GM04504 (cell line): ENCODE data around the gene FGFBP2.

Experiments
- DNase-seq: peaks from one replicate; pipeline ENCODE4 v3.0.0-alpha.2; 2012; ENCODE audit warnings: low read depth

The FGFBP2 gene

DNA sequence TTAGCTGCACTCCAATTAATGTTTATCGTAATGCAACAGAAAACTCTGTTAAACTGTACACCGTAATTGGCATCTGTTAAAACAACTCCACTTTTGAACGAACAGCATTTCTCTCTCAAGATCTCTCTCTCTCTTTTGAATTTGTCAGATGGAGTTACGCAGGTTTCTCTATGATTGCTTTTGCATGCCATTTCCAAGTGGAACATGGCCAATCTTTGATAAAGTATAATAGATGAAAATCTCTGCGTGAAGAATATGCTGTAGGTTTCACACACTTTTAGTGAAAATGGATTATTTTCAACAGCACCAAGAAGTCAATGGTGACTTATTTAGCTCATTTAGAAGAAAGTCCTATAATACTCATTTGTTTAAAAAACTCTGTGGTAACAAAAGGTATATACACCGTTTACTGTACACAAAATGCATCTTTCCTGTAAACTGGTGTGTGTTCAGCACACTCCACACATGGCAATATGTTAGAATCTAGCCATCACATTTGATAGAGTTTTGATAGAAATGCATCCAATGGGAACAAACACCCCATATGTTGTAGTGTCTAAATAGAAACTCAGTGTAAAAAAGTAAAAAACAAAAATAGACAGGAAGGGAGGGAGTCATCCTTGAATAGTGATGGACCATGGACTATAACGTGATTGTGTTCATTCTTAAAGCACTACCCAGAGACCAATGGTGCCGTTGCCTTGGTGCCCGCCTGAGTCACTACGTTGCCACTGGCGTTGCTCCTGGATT lies 5.8 kb upstream of the FGFBP2 start:
- no peak for DNase-seq

DNA sequence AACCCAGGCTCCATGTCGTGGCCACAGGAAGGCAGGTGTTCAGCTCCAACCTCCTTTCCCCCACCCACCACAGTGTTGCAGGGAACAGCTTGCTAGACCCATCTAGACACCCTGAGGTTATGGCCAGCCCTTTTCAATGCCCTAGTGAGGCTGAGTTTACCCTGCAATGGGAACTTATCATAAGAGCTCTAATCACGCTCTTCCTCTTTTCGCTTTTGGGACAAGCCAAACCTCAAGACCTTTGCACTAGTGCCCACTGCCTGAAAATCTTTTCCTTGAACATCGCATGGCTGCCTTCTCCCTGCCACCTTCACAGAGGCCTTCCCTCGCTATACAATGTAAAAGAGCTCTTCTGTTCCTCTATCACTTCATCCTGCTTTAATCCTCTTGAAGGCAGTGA lies 2.4 kb upstream of the FGFBP2 start:
- DNase-seq = no peak

DNA sequence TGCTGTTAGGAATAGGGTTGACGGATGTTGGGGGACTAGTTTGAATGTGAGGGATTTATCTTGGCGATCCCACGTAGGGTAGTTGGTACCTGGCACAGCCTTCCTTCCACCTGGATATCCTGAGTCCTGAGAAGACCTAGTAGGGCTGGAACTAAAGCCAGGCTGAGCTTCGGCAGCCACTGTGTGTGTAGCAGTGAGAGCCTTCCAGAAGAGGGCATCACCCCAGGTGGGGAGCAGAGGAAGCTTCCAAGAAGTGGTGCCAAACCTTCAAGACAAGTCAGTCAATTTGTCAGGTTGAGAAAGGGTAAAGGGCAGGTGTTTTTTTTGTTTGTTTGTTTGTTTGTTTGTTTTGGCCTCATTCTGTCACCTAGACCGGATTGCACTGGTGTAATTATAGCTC lies 1.2 kb upstream of the FGFBP2 start:
- no peak for DNase-seq

DNA sequence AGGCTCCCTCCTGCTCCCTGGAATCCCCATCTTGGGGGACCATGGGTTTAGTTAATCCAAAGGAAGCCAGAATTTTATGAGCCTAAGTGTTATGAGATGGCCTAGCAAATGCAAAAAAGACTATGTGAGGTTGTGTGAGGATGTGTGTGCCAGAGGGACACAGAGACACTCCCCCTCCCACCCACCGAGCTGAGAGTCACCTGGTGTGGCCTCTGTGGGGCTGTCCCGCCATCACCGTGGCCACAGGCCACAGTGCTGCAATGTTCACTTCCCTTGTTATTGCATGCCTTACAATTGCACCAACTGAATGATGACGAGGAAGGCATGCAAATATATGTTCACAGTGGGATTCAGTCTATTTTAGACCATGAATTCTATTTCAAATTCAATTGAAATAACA lies 601 bp upstream of the FGFBP2 start:
- DNase-seq = no peak

DNA sequence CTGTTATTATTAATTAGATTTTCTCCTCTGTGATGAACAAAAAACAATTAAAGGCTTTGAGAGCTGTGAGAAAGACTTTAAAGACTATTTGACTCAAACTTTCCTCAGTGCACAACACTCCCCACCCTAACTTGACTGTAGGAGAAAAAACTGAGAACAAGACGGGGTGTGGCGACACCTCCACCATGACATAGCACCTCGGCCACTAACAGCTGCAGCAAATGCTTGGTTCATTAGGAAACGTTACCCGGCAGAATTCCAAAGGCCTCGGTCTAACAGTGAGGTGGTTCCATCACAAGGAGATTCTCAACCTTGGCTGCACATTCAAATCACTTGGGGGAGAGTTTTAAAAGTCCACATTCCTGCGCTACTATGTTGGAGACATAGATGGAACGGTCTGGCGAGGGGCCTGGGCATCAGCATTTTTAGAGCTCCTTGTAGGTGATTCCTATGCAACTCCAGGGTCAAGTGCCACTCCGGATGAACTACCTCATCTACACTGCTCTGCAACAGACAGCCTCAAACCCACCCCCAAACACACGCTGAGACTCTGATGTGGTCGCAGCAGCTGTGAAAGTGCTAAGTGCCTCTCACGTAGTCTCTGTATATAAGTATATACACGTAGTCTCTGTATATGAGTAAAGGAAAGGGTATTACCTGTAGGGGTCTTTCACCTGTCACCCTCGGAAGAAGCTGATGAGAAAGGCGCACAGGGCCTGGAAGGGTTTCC lies 1.0 kb downstream of the FGFBP2 start:
- DNase-seq = no peak

DNA sequence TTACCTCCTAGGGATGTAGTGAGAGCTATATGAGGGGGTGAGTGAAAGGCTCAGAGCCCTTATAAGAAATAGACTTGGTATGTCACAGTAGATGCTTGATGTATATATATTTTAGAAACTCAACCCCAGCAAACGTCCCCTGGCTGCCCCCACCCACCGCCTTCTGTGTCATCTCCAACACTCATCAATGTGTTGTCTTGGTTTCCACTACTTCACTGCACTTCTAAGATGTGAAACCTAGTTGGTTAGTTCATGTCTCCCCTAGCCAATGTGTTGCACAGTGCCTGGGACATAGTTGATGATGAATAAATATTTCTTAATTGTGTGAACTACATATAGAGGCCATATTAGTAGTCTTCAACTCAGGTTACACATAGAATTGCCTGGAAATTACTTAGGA lies 4.4 kb downstream of the FGFBP2 start:
- no peak for DNase-seq

DNA sequence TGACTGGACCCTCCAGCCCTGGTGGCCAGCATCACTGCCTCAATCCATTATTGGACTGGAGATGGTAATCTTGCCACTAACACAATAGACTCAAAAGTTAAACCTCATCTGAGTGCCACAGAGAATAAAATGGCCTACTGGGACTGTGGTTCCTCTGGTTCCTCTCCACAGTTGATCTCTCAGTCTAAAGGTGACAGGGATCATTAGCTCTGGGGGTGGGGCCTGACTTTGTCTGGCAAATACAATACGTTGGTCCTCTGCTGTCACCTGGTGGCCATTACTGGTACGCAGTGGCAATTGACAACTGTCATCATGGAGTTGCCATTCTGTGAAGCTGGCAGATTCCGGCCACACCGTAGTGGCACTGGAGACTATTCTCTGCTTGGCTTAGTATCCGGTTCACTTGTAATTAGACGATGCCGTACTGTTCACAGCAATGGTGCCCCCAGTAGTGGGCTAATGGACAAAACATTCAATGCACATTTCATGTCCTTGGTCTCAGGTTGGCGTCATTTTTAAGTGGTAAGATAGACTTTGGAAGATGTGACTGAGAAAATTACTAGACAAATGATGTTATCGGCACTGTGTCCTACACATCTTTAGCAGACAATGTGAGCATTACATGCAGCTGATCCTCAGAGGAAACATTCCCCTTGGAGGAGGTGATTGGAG lies 6.7 kb downstream of the FGFBP2 start:
- DNase-seq = peak; percentile 21

DNA sequence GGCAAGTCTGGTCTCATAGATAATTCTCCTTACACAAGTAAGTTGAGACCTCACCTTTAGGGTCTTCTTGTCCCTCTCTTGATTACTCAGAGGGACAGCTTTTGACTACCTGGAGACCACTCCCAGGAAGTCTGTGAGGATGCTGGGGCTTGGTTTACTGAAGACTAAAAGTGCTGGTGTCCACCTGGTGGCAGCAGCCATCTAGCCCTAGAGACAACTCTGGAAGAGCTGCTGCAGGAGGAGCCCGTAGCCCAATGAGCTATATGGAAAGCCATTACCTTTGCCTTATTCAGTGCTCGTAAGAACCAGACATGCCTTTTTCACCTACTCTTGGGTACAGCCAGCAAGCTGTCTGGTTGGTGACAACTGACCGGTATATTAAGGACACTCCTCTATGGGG lies 7.3 kb downstream of the FGFBP2 start:
- no peak for DNase-seq

DNA sequence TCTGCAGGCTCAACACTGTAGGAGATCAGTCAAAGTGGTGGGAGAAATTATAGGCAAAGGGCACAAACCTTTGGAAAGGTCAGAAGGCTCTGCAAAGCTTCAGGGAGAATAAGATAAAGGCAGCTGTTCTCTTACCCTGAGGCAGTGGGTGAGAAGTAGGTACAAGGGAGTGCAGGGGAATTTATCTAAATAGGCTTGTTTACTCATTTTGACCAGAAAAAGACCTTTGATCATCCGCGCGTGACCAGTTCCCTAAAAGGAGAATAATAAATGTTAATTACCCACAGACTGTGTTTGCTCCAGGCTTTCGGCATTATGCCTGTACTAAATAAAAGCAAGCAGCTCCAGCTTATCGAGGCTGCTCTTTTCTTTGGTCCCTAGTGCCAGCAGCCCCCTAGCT lies 9.3 kb downstream of the FGFBP2 start:
- no peak for DNase-seq

DNA sequence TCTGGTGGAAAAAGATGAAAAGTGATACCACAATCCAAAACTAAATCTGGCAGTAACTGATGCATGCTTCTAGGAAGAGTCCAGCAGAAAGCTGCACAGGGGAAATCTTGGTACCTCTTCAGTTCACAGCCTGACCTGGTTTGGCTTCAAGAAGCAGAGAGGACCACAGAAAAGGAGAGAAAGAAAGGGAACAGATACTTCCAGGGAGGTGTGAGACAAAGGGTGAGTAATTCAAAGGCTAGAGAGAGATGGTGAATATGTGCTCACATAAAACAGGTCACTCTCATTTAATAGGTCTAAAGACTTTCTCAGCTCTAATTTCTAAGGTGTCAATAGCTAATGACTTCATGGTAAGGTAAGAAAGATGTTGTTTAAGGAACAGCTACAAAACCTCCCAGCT lies 11.2 kb downstream of the FGFBP2 start:
- DNase-seq = no peak

DNA sequence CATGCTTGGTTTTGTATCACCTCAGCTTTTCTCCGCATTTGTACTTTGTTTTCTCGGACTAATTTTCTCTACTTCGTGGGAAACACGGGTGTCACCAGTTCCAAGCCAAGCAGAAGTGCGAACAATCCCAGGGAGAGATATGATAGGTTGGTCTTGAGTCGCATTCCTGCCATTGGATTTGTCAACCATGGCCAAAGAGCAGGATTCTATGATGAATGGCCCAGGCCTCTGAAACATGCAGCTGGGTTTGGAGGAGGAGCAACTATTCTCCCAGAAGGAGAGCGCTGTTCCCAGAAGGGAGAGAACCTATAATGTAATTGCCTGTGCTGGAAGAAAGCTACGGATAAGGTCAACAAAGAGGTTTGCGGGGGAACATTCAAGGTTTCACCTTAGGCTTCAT lies 14.1 kb downstream of the FGFBP2 start:
- DNase-seq = no peak

DNA sequence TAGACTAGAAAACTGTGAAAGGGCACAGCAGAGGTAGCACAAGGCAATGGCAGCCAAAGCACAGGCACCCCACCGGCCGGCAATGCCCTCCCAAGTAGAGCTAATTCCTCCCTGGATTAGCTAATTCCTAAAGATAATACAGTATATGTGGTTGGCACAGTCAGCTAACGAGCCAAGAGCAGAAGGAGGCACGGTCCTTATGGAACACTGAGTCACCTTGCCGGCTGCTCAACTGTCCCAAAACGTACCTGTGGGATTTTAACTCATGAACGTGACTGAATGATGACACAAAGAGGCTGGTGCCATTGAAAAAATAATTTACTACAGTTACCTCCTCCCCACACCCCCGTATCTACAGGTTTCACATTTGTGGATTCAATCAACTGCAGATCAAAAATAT lies 15.3 kb downstream of the FGFBP2 start:
- no peak for DNase-seq

DNA sequence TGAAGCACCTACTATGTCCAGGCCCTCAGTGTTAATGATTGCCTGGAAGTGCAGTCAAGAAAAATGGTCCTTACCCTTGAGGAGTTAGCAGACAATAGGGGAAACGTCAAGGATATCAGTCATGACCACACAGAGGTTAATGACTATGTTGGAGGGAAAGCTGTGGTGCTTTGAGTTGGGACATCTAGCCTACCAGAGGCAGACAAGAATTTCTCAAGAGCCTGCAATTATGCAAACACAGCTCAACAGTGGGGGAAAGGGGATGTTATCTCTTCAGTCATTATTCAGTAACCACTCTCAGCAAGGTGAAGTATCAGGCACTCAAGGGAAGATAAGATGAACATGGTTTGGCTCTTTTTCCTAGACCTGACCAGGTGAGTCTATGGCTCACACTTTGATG lies 17.5 kb downstream of the FGFBP2 start:
- no peak for DNase-seq

DNA sequence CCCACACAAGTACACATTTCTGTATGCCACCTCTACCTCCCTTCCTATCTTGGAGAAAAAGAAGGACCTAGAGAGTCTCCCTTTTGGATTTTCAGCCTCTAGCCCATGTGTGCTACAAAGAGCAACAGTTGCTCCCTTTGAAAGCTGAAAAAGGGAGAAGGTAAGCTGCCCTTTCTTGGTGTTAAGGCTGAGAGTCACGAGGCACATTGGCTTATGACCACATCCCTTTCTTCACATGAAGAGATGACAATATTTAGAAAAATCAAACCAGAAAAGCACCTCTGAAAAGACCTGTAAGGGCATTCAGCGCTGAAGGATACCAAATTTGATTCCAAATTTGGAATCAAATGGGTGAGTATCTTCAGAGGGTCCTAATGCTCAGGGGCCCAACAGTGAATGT lies 18.1 kb downstream of the FGFBP2 start:
- no peak for DNase-seq

DNA sequence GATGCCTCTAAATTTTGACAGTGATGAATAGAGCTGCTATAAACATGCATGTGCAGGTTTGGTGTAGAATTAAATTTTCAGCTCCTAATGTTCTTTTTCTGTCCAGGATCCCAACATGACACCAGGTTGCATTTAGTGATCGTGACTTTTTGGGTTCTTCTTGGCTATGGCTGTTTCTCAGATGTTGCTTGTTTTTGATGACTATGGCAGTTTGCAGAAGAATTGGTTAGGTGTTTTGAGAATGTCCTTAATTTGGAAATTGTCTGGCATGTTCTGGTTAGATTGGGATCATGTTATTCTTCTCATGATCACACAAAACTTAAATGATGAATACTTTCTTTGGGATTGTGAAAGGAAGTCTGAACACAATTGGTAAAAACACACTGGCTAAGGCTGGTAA lies 20.7 kb downstream of the FGFBP2 start:
- DNase-seq = no peak

DNA sequence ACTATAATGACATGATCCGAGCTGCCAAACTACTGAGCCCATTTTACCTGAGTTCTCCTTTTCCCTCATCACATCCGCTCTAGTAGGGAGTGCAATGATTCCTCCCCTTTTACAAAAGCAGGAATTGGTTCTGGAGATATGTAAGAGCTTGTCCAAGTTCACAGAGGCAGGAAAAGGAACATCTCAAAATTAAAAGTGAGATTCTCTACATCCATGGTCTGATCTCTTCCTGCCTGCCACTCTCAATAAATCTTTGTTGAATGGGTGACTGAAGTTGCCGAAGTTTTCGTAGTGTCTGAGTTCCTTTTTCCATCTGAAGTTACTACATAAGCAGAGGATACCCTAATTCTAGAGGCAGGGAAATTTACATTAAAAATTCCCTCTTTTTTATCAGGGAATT lies 24.3 kb downstream of the FGFBP2 start, which contains the start of gene FGFBP1:
Gene FGFBP1, minus strand, starts transcription at position 101 of the 400 bp plus-strand sequence. CDS start 2,108 bp downstream, outside the sequence.
- DNase-seq = no peak

DNA sequence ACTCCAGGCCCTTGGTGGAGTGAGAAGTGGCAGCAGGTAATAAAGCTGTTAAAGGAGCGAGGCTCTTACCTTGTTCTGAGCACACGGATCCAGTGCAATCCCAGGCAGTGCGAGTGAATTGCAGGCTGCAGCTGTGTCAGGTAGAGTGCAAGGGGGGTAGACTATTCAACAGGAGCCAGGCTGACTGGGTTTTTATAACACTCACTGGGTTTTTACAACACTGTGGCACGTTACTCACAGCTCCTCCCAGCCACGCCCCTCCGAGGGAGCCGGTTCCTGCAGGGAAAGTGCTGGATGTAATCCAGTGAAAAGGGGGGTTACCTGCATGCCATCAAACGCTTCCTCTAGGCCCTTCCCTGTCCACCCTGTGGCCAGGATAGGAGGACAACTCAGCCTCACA lies 24.8 kb downstream of the FGFBP2 start:
- DNase-seq = no peak

DNA sequence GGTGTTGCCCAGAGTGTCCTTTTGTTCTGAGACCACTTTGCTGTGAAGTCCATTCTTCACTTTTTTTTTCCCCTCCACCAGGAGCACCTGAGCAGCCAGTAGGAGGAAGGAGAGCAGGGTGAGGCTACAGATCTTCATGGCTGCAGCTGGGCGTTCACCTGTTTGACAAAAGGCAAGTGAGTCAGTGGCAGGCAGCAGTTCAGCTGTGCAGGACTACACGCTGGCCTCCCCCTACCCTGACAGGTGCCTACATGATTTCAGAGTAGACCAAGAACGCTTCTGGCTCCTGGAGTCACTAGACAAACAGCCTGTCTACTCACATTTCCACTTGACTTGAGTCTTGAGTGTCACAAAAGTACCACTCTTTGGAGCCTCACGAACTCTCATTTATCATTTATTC lies 26.5 kb downstream of the FGFBP2 start:
- no peak for DNase-seq

DNA sequence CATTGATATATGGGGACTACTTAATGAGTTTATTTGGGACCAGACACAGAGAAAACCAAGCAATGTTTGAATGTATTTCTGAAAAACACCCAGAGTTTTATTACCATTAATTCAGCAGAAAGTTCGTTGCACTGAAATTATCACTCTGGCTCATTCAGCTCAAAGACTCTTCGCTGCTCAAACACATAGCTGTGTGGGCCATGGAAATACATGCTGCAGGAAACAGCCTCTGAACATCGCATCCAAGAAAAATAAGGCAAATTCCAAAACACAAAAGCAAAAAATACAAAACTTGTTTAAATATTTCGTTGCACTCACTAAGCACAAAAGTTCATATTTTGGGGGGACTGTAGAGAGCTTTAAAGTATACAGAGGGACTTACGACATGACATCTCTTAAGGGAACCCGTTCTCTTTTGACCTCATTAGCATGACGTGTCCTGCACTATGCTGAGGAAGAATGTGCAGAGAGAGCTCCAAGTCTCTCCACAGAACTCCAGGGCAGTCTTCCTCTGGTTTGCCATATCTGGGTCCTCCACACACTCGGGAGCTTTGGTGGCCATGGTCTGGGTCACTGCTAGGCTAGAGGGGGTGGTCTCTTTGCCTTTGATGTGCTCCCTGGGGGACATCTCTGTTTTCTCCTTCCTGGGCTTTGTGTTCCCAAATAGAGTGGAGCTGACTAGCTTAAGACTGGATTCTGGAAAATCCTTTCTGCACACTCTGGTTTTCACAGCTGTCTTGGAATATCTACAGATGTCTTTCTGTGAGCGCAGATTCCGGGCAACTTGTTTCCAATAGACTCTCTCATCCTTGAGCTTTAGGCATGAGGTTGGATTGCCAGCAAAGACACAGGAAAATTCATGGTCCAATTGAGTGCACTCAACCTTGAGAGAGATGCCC lies 27.2 kb downstream of the FGFBP2 start:
- DNase-seq = no peak

DNA sequence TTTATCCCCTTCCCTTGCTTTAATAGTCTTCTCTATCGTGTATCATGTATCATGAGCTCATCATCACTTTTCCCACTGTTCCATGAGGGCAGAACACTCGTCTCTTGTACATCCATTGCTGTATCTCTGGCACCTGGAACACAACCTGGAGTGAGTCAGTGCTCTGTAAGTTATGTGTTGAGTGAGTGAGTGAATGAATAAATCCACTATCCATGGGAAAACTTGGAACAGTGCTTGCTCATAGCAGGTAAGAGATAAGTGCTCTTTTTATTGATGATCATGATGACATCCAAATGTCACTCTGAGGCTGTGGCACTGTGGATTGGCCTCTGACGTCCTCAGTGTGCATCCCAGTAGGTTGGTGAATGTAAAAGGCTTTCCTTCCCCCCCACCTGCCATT lies 28.7 kb downstream of the FGFBP2 start:
- no peak for DNase-seq

DNA sequence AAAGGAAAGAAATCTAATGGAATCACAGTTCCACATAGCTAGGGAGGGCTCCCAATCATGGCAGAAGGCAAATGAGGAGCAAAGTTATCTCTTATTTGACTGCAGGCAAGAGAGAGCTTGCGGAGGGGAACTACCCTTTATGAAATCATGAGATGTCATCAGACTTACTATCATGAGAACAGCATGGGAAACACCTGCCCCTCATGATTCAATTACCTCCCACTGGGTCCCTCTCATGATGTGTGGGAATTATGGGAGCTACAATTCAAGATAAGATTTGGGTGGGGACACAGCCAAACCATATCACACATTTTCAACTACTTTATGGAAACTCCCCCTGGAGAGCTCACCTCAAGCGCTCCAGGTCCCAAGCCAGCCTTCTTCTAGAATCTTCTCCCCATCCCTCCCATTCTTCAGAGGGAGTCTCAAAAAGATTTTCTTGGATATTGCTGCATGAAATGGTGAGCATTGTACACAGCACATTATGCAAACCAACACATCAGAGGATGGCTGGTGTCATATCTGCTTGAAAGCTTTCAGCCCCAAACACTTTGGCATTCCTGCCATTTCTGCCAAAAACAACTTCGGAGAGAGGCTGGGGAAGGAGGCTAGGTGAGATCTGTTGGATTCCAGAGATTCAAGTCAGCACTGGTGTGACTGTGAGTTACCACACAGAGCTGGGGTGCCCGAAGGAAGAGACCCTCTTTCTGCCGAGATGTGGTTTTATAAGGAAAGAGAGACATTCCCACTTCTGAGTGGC lies 31.3 kb downstream of the FGFBP2 start:
- no peak for DNase-seq
